SK-N-SH (cell line): Measurements from ENCODE around the gene PROC. TPM values are rescaled to one million over a fixed set of nuclear protein-coding genes. Genes with fewer than 3 reads are reported as not detected.

Experiments
- CTCF ChIA-PET: fragments of 300-600, 350-600 bp; formaldehyde crosslinking; extraction: SDS; loops from one replicate; lab custom pipeline; 2021; lab: Yijun Ruan, JAX
- POLR2A ChIA-PET: fragments of 350-600 bp; sonication (Branson Sonifier 250); formaldehyde crosslinking; extraction: SDS; loops from one replicate; lab custom pipeline; 2020; ENCODE audit warnings: antibody characterized with exemption, inconsistent platforms; lab: Yijun Ruan, JAX
- DNase-seq: peaks from one replicate; pipeline ENCODE4 v3.0.0; 2012
- H2AFZ ChIP-seq: fragments of 200-600 bp; sonication (generic); 2 replicates; pipeline ENCODE4 v1.8.1; 2016; ENCODE audit warnings: antibody characterized with exemption, mild to moderate bottlenecking, low read depth
- H3F3A ChIP-seq: fragments of 200-600 bp; sonication (generic); replicated peaks from 2 replicates; pipeline ENCODE3; 2016; ENCODE audit warnings: antibody characterized with exemption, mild to moderate bottlenecking; ENCODE audit not compliant: insufficient read depth
- H3K27ac ChIP-seq, 2 experiments: fragments of 200-500 bp in 1 of 2; fragments of 200-600 bp in 1 of 2; sonication (Bioruptor generic) in 1 of 2; sonication (generic), shearing (Covaris generic) in 1 of 2; 2 replicates each; pipeline versions ENCODE4 v1.5.1 to v1.6.1; 2014 to 2016; ENCODE audit warnings: low read depth in 2 of 2, inconsistent platforms in 1 of 2, low read length in 1 of 2, mild to moderate bottlenecking in 1 of 2, mixed read lengths in 1 of 2
- H3K27me3 ChIP-seq: fragments of 200-600 bp; sonication (generic), shearing (Covaris generic); 2 replicates; pipeline ENCODE4 v1.6.1; 2016; ENCODE audit warnings: mixed run types; ENCODE audit not compliant: insufficient read depth
- H3K36me3 ChIP-seq, 2 experiments: fragments of 200-500 bp in 1 of 2; fragments of 200-600 bp in 1 of 2; sonication (Bioruptor generic) in 1 of 2; sonication (generic) in 1 of 2; replicated peaks in 1 of 2; 2 replicates each; pipeline versions ENCODE3 to v1.5.1; 2014 to 2016; ENCODE audit warnings: low read length in 1 of 2, mild to moderate bottlenecking in 1 of 2; ENCODE audit not compliant: insufficient read depth in 2 of 2, control insufficient read depth in 1 of 2
- H3K4me1 ChIP-seq, 2 experiments: fragments of 200-500 bp in 1 of 2; fragments of 200-600 bp in 1 of 2; sonication (Bioruptor generic) in 1 of 2; sonication (generic), shearing (Covaris generic) in 1 of 2; 2 replicates each; pipeline versions ENCODE4 v1.5.1 to v1.6.1; 2014 to 2016; ENCODE audit warnings: low read depth in 1 of 2, low read length in 1 of 2, mixed run types in 1 of 2; ENCODE audit not compliant: insufficient read depth in 2 of 2, control insufficient read depth in 1 of 2
- H3K4me2 ChIP-seq: fragments of 200-600 bp; sonication (generic), shearing (Covaris generic); 2 replicates; pipeline ENCODE4 v1.6.1; 2017; ENCODE audit warnings: mixed run types
- H3K4me3 ChIP-seq, 2 experiments: fragments of 200-500 bp in 1 of 2; fragments of 200-600 bp in 1 of 2; sonication (Bioruptor generic) in 1 of 2; sonication (generic), shearing (Covaris generic) in 1 of 2; 2 replicates each; pipeline versions ENCODE4 v1.5.1 to v1.8.1; 2014 to 2016; ENCODE audit warnings: low read depth in 2 of 2, inconsistent platforms in 1 of 2, low read length in 1 of 2, mild to moderate bottlenecking in 1 of 2, mixed read lengths in 1 of 2, moderate library complexity in 1 of 2
- H3K79me2 ChIP-seq: fragments of 200-600 bp; sonication (generic); 2 replicates; pipeline ENCODE4 v1.8.1; 2017; ENCODE audit warnings: mild to moderate bottlenecking; ENCODE audit not compliant: insufficient read depth
- H3K9ac ChIP-seq: fragments of 200-600 bp; sonication (generic); 2 replicates; pipeline ENCODE4 v1.6.1; 2017; ENCODE audit warnings: mixed run types
- H3K9me2 ChIP-seq: fragments of 200-600 bp; sonication (generic); 2 replicates; pipeline ENCODE4 v1.6.1; 2017; ENCODE audit warnings: mixed run types
- H3K9me3 ChIP-seq: fragments of 200-600 bp; sonication (generic); 2 replicates; pipeline ENCODE4 v1.6.1; 2017; ENCODE audit warnings: mixed run types, mild to moderate bottlenecking, moderate library complexity
- H4K20me1 ChIP-seq: fragments of 200-600 bp; sonication (generic); 2 replicates; pipeline ENCODE4 v1.6.1; 2017; ENCODE audit warnings: mild to moderate bottlenecking, mixed run types; ENCODE audit not compliant: insufficient read depth
- EZH2phosphoT487 ChIP-seq: fragments of 200-600 bp; sonication (generic); IDR thresholded peaks from 2 replicates; pipeline ENCODE4 v1.6.1; 2017; ENCODE audit warnings: low read depth, mixed run types, mild to moderate bottlenecking, antibody characterized with exemption, moderate library complexity, borderline replicate concordance
- FOXJ3 ChIP-seq: sonication (generic); formaldehyde crosslinking; IDR thresholded peaks from 2 replicates; pipeline ENCODE4 v1.5.1; 2020; ENCODE audit warnings: mild to moderate bottlenecking, missing genetic modification reagents
- GATA2 ChIP-seq: sonication (generic); formaldehyde crosslinking; IDR thresholded peaks from 2 replicates; pipeline ENCODE4 v1.5.0; 2020; ENCODE audit warnings: mild to moderate bottlenecking, missing genetic modification reagents
- MXI1 ChIP-seq: IDR thresholded peaks from 2 replicates; pipeline ENCODE4 v1.6.1; 2012; ENCODE audit warnings: mild to moderate bottlenecking, low read depth, low read length, improper control_type of control experiment
- POLR2AphosphoS5 ChIP-seq: IDR thresholded peaks from 2 replicates; pipeline ENCODE4 v1.6.1; 2012; ENCODE audit warnings: low read depth, low read length
- SMC3 ChIP-seq: IDR thresholded peaks from 2 replicates; pipeline ENCODE4 v1.6.1; 2012; ENCODE audit warnings: low read depth, low read length, improper control_type of control experiment
- WGBS: methylation state at CpG from one replicate; pipeline ENCODE4 v1.1.6; 2017; ENCODE audit warnings: low lambda C conversion rate; 5-methylcytosine and 5-hydroxymethylcytosine counted together
- polyA plus RNA-seq, 3 experiments: library from polyadenylated mRNA; depleted of rRNA; stranded (reverse); fragments of >200 nt; gene quantifications; 2 replicates each; pipeline ENCODE4 v1.2.3, GENCODE V29; 2012
- TF ChIP-seq, protein P1 (sequence below): IDR thresholded peaks from 2 replicates; pipeline ENCODE4 v1.4.0; 2012; ENCODE audit warnings: low read depth, borderline replicate concordance
- TF ChIP-seq, protein P2 (sequence below): fragments of 150-350 bp; IDR thresholded peaks from 2 replicates; pipeline ENCODE4 v1.6.1; 2016; ENCODE audit warnings: mild to moderate bottlenecking, low read depth, low read length
- TF ChIP-seq, protein P3 (sequence below): IDR thresholded peaks from 2 replicates; pipeline ENCODE4 v1.4.0; 2012; ENCODE audit warnings: low read depth, borderline replicate concordance

Gene PROC
- polyA plus RNA-seq, 1 of the 3 experiments (the other 2 are of a cell fraction): 0.10 TPM

DNA sequence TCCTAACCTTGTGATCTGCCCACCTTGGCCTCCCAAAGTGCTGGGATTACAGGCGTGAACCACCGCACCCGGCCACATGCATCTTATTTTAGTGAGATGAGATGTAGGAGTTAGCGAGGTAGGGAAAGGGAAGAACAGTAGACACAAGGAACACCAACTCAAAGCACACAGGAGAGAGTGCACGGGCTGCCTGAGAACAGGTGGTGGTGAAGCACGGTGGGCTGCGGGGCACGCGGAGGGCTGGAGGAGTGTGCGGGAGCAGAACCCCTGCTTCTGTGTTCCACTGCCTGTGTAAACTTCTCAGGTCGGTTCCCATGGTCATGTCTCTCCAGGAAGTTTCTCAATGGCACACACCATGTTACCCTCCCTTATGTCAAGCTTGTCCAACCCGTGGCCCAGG lies 38.7 kb downstream of the PROC start (continued):
- TF ChIP-seq, protein P1, sequence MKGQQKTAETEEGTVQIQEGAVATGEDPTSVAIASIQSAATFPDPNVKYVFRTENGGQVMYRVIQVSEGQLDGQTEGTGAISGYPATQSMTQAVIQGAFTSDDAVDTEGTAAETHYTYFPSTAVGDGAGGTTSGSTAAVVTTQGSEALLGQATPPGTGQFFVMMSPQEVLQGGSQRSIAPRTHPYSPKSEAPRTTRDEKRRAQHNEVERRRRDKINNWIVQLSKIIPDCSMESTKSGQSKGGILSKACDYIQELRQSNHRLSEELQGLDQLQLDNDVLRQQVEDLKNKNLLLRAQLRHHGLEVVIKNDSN: no peak
- TF ChIP-seq POLR2AphosphoS5 (no peak), SMC3 (no peak), GATA2 (no peak), FOXJ3 (CRISPR knock-in tag) (no peak)
- TF ChIP-seq, protein P2, sequence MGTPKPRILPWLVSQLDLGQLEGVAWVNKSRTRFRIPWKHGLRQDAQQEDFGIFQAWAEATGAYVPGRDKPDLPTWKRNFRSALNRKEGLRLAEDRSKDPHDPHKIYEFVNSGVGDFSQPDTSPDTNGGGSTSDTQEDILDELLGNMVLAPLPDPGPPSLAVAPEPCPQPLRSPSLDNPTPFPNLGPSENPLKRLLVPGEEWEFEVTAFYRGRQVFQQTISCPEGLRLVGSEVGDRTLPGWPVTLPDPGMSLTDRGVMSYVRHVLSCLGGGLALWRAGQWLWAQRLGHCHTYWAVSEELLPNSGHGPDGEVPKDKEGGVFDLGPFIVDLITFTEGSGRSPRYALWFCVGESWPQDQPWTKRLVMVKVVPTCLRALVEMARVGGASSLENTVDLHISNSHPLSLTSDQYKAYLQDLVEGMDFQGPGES: no peak

DNA sequence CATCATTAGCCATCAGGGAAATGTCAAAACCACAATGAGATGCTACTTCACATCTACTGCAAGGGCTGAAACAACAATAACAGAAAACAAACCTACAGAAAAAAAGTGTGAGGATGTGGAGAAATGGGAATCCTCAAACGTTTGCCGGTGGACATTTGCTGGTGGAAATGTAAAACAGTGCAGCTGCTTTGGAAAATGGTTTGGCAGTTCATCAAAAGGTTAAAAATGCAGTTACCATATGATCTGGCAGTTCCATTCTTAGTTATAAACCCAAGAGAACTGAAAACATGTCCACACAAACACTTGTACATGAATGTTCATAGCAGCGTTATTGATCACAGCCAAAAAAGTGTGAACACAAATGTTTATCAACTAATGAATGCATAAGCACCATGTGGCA lies 44.2 kb downstream of the PROC start:
- Histone ChIP-seq H3K79me2 (no peaks in the 10 kb centered on the region), H3K9me2 (no peaks in the 10 kb centered on the region), H3F3A (no peaks in the 10 kb centered on the region), H3K4me3 (no peak overlapping the region), H3K4me1 (no peaks in the 10 kb centered on the region; a peak in 1 of 4 replicates), H3K27me3 (no peaks in the 10 kb centered on the region), H3K27ac (no peak overlapping the region), H3K9me3 (no peaks in the 10 kb centered on the region), H3K4me2 (no peak overlapping the region), H2AFZ (no peak overlapping the region), H4K20me1 (no peaks in the 10 kb centered on the region), H3K36me3 (no peaks in the 10 kb centered on the region), H3K9ac (no peak overlapping the region)
- 87% methylated on average over 3 of the region's 3 CpGs for WGBS
- DNase-seq: no peak
- ChIA-PET CTCF (interaction anchor here (1.0 to 1.9 kb wide), 2 partner anchors 9 to 17 kb away, joined by 3 to 7 read pairs; no protein-coding TSS in a partner anchor), POLR2A (no interaction called here)
- TF ChIP-seq EZH2phosphoT487: no peak

DNA sequence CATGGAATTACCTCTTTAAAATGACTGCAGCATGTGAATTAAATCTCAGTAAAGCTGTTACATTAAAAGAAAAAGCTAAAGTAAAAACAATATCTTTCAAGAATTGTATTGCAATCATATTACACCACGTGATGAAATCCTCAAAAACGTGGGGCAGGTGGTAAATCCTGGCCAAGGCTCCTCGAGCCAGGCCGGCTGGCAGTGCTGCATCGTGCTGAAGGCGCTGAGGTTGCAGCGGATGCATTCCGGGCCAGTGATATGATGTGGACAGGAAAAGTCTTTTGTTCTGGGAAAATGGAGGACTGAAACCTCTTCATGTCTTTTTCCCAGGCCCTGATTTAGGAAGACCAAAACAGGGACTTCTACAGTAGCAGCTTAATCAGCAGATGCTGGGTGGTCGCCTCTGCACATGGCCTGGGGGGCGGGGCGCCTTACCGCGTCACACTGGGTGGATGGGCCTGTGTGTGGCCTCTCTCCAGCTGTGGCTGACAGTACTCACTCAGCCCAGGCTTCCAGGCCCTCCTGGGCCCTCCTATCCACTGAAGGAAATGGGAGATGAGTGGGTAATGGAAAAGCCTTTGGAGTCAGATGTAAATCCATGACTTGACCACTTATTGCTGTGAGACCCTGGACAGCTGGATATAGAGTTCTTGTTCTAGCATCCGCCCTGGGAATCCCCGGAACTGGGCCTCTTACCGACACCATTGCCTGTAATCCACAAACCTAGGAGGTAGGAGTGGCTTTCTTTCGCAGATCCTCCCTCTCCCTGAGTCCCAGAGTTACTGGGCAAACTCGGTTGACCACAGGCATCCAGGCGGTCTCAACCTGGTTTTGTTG lies 45.1 kb downstream of the PROC start:
- Histone ChIP-seq H2AFZ (no peak overlapping the region), H3K4me1 (no peaks in the 10 kb centered on the region; a peak in 1 of 4 replicates), H3K79me2 (no peaks in the 10 kb centered on the region), H3K4me3 (no peak overlapping the region), H3K9me2 (no peaks in the 10 kb centered on the region), H3K27me3 (no peaks in the 10 kb centered on the region), H3K4me2 (no peak overlapping the region), H4K20me1 (no peaks in the 10 kb centered on the region), H3K36me3 (no peaks in the 10 kb centered on the region), H3K9ac (no peak overlapping the region), H3K9me3 (no peaks in the 10 kb centered on the region), H3F3A (no peaks in the 10 kb centered on the region), H3K27ac (no peak overlapping the region)
- peak; percentile 49 for DNase-seq
- POLR2A ChIA-PET: no interaction called here
- TF ChIP-seq MXI1: no peak
- TF ChIP-seq EZH2phosphoT487: no peak
- TF ChIP-seq, protein P3, sequence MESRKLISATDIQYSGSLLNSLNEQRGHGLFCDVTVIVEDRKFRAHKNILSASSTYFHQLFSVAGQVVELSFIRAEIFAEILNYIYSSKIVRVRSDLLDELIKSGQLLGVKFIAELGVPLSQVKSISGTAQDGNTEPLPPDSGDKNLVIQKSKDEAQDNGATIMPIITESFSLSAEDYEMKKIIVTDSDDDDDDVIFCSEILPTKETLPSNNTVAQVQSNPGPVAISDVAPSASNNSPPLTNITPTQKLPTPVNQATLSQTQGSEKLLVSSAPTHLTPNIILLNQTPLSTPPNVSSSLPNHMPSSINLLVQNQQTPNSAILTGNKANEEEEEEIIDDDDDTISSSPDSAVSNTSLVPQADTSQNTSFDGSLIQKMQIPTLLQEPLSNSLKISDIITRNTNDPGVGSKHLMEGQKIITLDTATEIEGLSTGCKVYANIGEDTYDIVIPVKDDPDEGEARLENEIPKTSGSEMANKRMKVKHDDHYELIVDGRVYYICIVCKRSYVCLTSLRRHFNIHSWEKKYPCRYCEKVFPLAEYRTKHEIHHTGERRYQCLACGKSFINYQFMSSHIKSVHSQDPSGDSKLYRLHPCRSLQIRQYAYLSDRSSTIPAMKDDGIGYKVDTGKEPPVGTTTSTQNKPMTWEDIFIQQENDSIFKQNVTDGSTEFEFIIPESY: no peak
- 84% methylated on average over 16 of the region's 19 CpGs for WGBS
- CTCF ChIA-PET: interaction anchor here (1.0 to 1.9 kb wide), 3 partner anchors 10 to 186 kb away, joined by 3 to 7 read pairs (median 3); no protein-coding TSS in a partner anchor
